ENCODE measurements around the gene TBX21. TPM values are rescaled to one million over a fixed set of nuclear protein-coding genes. Genes with fewer than 3 reads are reported as not detected.

TBX21 gene
- total and polyA plus RNA-seq, 2 of the 4 experiments (the other 2 are of a cell fraction), result not detected

DNA sequence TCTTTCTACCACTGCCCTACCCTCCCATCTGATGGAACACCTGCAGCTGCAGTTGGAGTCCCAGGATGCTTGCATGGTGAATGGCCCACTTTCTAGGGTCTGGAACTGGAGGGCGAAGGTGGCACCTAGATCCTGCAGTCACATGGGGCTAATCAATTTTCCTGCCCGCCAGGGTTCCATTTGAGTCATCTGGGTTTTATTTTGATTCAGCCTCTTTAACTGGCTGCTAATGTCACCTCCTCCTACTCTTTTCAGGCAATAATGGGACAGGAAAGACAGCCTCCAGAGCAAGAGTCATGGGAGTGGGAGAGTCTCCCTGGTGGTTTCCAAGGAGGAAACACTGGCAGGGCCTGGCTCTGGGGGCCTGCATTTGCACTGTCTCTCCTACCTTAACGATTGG is 42.9 kb upstream of the TBX21 start:
- Histone ChIP-seq H3K9me1 (ENCODE audit: insufficient read depth, low read length) (peaks cover 14% of the 10 kb centered on the region; the same call in 1 of the 2 replicates), H3K14ac (replicated peaks; ENCODE audit: low read depth, low read length) (no peak overlapping the region), H3K9ac (ENCODE audit: low read depth, low read length) (no peak overlapping the region), H3K27ac (ENCODE audit: insufficient read depth, low read length) (no peak overlapping the region), H3K9me3 (ENCODE audit: control insufficient read depth, insufficient read depth, low read length) (no peaks in the 10 kb centered on the region), H4K91ac (ENCODE audit: insufficient read depth, low read depth, low read length) (no peak overlapping the region), H3K4me3 (ENCODE audit: insufficient read depth, low read depth, low read length) (no peak overlapping the region), H3K4ac (ENCODE audit: low read depth, low read length) (no peak overlapping the region), H3K4me1 (ENCODE audit: control insufficient read depth, insufficient read depth, low read length) (peaks cover 24% of the 10 kb centered on the region), H4K8ac (ENCODE audit: low read depth in 2 of 2, low read length in 2 of 2) (no peak overlapping the region), H3K23ac (ENCODE audit: low read depth, low read length) (no peak overlapping the region), H3K27me3 (ENCODE audit: control insufficient read depth, insufficient read depth, low read length) (no peaks in the 10 kb centered on the region; the same call in 1 of the 2 replicates), H4K20me1 (ENCODE audit: insufficient read depth, low read length) (peaks cover 30% of the 10 kb centered on the region), H2AK9ac (replicated peaks; ENCODE audit: low read depth, low read length, poor library complexity) (no peak overlapping the region), H3K56ac (ENCODE audit: extremely low read depth, insufficient read depth, low read length) (no peak overlapping the region), H3K4me2 (ENCODE audit: low read depth, low read length) (no peak overlapping the region), H2AK5ac (ENCODE audit: low read depth, low read length) (no peak overlapping the region), H2BK120ac (ENCODE audit: low read depth, low read length) (no peak overlapping the region), H2BK5ac (ENCODE audit: low read depth, low read length, poor library complexity, severe bottlenecking) (no peak overlapping the region), H2AFZ (replicated peaks; ENCODE audit: low read length, poor library complexity) (no peak overlapping the region), H2BK20ac (ENCODE audit: low read depth, low read length) (no peak overlapping the region), H3K36me3 (ENCODE audit: control insufficient read depth, insufficient read depth, low read length) (peaks cover 2% of the 10 kb centered on the region; the same call in 1 of the 2 replicates), H3K79me1 (ENCODE audit: low read depth in 1 of 2, low read length in 2 of 2) (peaks cover 3 to 26% of the 10 kb centered on the region in 2 experiments; a peak in 3 of 4 replicates), H4K5ac (ENCODE audit: low read depth, low read length) (no peak overlapping the region), H2BK15ac (ENCODE audit: low read depth, low read length) (no peak overlapping the region), H3K18ac (ENCODE audit: low read depth, low read length) (no peak overlapping the region)
- POLR2A ChIA-PET (ENCODE audit: unreplicated experiment), result no interaction called here
- in situ Hi-C loops (cut with MboI; ENCODE audit: low sequenced_read_pairs), result no loop called here
- ATAC-seq (ENCODE audit: low read depth), result no peak
- CTCF ChIA-PET, result no interaction called here
- no peak for DNase-seq
- intact Hi-C loops (cut with micrococcal nuclease), result no loop called here
- dilution Hi-C loops (cut with HindIII; ENCODE audit: low sequenced_read_pairs, unreplicated experiment), result no loop called here
- no TSS peak for BruUV-seq (replicated peaks)
- TF ChIP-seq MAFK (IDR thresholded peaks at IDR 0.05; ENCODE audit: low read depth, low read length) (no peak), RAD21 (IDR thresholded peaks at IDR 0.05; ENCODE audit: low read length) (no peak), POLR2A (IDR thresholded peaks at IDR 0.05; ENCODE audit: low read depth, low read length) (no peak), CHD1 (IDR thresholded peaks at IDR 0.05; ENCODE audit: low read depth, low read length) (no peak), MAZ (IDR thresholded peaks at IDR 0.05; ENCODE audit: borderline replicate concordance, low read depth, low read length) (no peak), FOS (IDR thresholded peaks at IDR 0.05; ENCODE audit: low read depth, low read length) (no peak), RCOR1 (IDR thresholded peaks at IDR 0.05; ENCODE audit: insufficient replicate concordance, low read length) (no peak), MXI1 (IDR thresholded peaks at IDR 0.05; ENCODE audit: borderline replicate concordance, low read depth, low read length) (no peak)
- TF ChIP-seq, protein P1, sequence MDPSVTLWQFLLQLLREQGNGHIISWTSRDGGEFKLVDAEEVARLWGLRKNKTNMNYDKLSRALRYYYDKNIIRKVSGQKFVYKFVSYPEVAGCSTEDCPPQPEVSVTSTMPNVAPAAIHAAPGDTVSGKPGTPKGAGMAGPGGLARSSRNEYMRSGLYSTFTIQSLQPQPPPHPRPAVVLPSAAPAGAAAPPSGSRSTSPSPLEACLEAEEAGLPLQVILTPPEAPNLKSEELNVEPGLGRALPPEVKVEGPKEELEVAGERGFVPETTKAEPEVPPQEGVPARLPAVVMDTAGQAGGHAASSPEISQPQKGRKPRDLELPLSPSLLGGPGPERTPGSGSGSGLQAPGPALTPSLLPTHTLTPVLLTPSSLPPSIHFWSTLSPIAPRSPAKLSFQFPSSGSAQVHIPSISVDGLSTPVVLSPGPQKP (IDR thresholded peaks at IDR 0.05; ENCODE audit: borderline replicate concordance, low read depth, low read length), result no peak
- WGBS, 2 experiments (ENCODE audit: extremely low coverage in 2 of 2, insufficient read length in 1 of 2), result 83% methylated on average over 1 of the region's 3 CpGs; no CpG with 5 or more reads in 1 of the 2 experiments

Data from IMR-90 (cell line).